Measurements from ENCODE around the gene CIRBP.

DNA sequence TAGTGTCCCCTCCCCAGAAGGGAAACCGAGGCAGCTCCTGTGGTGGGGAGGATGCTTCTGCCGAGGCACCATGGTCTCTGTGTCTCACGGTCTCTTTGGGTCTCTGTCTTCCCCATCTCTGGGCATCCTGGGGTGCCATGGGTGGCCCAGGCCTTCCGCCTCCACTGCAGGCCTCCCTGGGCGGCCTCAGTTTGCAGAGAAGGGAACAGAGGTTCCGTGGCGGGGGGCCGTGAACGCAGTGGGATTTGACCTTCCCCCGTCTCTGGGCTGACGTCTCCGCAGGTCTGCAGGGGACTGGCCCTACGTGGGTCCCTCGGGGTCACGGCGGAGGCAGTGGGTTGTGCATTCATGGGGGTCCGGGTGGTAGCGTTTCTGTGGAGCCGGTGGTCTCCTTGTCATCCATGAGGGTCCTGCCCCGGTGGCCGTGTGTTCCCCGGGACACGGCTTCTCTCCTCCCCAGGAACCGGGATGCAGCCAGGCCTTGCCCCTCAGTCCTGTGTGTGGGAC, 21.1 kb downstream of the CIRBP start:
- TF ChIP-seq, protein P1, sequence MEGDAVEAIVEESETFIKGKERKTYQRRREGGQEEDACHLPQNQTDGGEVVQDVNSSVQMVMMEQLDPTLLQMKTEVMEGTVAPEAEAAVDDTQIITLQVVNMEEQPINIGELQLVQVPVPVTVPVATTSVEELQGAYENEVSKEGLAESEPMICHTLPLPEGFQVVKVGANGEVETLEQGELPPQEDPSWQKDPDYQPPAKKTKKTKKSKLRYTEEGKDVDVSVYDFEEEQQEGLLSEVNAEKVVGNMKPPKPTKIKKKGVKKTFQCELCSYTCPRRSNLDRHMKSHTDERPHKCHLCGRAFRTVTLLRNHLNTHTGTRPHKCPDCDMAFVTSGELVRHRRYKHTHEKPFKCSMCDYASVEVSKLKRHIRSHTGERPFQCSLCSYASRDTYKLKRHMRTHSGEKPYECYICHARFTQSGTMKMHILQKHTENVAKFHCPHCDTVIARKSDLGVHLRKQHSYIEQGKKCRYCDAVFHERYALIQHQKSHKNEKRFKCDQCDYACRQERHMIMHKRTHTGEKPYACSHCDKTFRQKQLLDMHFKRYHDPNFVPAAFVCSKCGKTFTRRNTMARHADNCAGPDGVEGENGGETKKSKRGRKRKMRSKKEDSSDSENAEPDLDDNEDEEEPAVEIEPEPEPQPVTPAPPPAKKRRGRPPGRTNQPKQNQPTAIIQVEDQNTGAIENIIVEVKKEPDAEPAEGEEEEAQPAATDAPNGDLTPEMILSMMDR (IDR thresholded peaks at IDR 0.05; ENCODE audit: low read depth, low read length) = no peak
- TF ChIP-seq EZH2phosphoT487 (IDR thresholded peaks at IDR 0.05; ENCODE audit: low read depth) = no peak
